T-helper 2 cell treated with Interferon-gamma antibody and Interleukin-4, amounts not matched to agents 100 ng/mL and 5 ng/mL, for 36 hours (primary cell): ENCODE measurements around the gene TNFRSF4. TPM values are rescaled to one million over a fixed set of nuclear protein-coding genes. Genes with fewer than 3 reads are reported as not detected.

Experiments
- intact Hi-C: fragments of 100-400 bp; cut with micrococcal nuclease; formaldehyde crosslinking; loops from one replicate; pipeline ENCODE4 v1.15.1; 2023
- total RNA-seq: library from RNA; stranded (reverse); gene quantifications from 2 replicates; pipeline ENCODE4 v1.2.3, GENCODE V29; 2022

The TNFRSF4 gene
- total RNA-seq, 1 donor from 2014 or later: 47.8 TPM

- intact Hi-C loops: no loop called here
These were observed 32.0 kb upstream of the TNFRSF4 start for GRCh38 chr1:1245817-1246576.

DNA sequence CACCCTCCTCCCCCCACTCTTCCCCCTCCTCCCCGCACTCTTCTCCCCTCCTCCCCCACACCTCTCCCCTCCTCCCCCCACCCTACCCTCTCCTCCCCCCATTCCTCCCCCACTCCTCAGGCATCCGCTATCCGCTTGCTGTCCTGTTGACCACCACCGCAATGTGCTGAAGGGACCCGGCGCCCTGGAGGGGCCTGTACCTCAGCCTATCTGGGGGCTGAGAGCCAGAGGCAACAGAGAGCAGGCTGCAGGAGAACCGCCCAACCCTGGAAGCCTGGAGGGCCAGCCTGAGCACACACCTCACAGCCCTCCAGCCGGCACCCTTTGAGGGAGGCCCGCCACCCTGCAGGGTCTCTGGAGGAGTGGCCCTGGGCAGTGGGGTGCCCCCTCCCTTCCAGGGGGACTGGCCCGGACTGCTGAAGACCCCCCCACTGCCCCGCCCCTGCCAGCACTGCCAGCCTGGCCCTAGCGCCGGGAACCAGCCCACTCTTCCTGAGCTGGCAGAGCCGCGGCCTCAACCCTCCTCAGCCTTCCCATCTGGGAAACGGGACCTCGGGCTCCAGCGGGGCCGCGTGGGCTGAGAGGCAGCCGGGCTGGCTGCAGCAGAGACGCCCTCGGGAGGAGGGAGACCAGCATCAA is 31.3 kb upstream of the TNFRSF4 start:
- intact Hi-C loops: no loop called here

GRCh38 chr1:1244192-1244811 is 30.3 kb upstream of the TNFRSF4 start:
- intact Hi-C loops: no loop called here

- intact Hi-C loops: no loop called here
These were observed 29.8 kb upstream of the TNFRSF4 start for GRCh38 chr1:1243807-1244191.

GRCh38 chr1:1243266-1243660 is 29.3 kb upstream of the TNFRSF4 start:
- intact Hi-C loops: no loop called here

GRCh38 chr1:1242461-1243265 is 28.7 kb upstream of the TNFRSF4 start:
- intact Hi-C loops: no loop called here

GRCh38 chr1:1241588-1242219 is 27.8 kb upstream of the TNFRSF4 start:
- intact Hi-C loops: no loop called here

DNA sequence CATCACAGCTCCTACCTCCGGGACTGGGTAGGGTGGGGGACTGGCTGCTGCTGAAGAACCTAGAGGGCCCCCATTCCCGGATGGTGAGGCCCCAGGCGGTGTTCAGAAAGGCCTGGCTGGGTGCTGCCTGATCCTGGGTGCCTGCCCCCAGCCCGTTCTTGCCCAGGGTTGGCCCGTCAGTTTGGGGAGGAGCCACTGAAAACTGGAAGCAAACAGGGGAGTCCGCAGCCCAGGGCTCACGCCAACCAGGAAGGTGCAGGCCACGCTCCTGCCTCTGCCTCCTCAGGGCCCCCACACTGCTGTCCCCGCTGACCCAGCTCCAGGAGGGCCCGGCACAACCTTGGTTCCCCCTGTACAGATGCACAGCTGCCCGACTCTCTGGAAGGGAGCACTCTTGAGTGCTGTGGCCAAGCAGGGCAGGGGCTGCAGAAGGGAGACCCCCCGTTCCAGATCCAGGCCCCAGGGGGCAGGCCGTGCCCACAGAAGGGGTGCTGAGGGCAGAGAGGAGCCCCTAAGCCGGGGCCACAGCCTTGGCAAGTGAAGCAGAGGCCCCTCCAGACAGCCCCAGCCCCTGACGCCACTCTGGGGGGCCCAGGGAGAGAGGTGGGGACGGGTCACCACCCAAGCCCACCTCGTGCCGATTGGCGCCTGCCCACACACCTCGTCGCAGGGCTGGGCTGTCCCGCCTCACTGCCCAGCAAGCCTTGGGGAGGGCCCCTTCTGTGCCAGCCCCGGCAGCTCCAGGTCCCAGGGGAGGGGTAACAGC is 27.1 kb upstream of the TNFRSF4 start:
- intact Hi-C loops: no loop called here

- intact Hi-C loops: no loop called here
These were observed 26.4 kb upstream of the TNFRSF4 start for GRCh38 chr1:1240348-1240732.

DNA sequence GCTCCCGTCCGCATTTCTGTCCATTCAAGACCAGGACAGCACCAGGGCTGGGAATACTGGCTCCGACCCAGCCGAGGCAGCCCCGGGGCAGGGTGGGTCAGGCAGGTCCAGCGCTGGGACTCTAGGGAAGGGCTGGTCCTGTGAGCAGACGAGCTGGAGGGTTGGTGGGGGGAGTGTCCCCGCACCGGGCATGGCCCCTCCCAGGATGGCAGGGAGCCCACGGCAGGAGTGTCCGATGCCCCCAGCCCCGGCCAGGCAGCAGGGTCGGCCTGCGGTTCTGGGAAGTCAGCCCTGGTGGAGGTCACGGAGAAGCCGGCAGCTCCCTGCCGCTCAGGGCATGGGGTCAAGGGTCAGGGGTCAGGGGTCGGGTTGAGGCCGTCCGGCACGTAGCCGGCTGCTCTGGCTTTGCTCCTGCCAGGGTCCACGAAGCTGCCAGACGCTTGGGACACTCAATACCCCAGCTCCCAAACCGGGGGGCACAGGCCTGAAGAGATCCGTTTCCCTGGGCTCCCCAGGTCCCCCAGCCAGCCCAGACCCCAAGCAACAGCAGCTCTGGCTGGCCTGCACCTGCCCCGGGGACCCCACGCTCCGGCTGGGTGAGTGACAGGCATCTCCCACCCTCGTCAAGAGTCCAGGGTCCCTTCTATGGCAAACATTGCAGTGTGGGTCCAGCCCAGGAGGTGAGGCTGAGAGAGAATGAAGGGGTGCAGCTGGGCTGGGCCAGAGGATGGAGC is 25.8 kb upstream of the TNFRSF4 start:
- intact Hi-C loops: no loop called here

DNA sequence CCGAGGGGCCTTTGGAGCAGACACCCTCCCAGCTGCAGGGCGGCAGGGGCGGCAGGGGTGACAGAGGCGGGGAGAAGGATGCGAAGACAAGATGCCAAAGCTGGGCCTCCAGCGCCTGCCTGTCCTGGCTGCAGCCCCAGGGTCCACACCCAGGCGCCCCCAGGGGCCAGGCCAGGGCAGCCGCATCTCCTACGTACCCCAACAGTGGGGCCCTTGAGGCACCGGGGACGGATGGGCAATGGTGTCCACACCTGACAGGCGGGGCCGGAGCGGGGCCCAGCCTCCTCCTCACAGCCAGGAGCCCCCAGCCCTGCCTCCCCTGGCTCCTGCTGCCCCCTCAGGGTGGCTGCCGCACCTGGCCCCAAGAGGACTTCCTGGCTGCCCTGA is 25.3 kb upstream of the TNFRSF4 start:
- intact Hi-C loops: no loop called here

DNA sequence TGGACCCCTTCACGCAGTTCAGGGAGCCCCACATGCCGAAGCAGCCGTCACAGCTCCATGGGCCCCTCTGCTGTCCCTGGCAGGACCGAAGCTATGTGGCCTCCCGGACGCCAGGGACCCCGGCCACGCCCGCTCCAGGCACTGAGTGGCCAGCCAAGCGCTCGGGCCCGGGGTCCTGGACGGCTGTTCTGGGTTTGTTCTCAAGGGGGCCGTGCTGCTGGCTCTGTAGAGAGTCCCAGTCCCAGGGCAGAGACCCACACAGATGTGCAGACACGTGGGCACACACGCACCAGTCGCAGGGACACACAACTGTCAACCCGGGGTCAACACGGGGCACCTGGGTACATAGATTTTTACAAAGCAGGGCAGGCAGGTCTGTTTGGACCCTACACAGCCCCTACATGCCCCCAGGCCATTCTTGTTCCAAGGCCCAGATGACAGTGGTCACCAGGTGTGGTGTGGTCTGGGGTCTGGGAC is 24.8 kb upstream of the TNFRSF4 start:
- intact Hi-C loops: no loop called here

GRCh38 chr1:1237874-1238701 is 24.1 kb upstream of the TNFRSF4 start:
- intact Hi-C loops: no loop called here

DNA sequence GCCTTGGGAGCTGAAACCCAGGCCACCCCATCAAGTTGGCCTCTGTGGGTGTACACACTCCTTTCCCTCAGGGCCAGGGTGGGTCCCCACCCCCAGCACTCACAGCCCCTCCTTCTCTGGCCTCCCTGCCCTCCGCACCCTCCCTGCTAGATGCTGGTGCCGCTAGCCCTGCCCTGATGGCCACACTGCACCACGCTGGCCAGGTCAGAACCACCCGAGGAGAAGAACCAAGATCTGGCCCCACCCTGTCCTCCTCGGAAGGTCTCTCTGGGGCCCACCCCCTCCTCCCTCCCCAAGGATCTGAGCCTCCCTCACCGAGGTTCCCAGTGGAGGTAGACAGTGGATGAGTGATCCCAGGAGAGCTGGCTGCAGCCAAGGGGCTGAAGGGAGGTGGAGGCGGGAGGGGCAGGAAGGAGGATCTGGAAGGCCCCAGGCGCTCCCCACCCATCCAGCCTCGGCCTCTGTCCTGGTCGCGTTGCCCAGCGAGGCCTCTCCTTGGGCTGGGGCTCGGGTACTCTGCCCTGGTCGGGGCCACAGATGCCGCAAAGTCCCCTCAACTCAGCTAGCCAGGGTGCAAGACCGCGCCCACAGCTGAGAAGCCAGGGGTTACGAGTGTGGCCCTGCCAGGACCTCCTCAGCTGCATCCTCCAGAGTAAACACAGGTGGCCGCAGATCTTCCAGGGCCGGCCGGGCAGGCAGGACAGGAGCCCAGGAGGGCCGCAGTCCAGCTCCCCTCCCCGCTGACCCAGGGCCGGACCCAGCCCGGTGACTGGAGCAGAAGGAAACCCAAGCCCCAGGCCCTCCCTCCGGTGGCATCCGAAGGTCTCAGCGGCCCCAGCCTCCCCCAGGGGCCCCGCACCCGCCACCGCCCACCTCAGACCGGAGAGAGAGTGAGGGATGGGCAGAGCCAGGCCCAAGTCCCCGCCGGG is 23.3 kb upstream of the TNFRSF4 start:
- intact Hi-C loops: no loop called here

DNA sequence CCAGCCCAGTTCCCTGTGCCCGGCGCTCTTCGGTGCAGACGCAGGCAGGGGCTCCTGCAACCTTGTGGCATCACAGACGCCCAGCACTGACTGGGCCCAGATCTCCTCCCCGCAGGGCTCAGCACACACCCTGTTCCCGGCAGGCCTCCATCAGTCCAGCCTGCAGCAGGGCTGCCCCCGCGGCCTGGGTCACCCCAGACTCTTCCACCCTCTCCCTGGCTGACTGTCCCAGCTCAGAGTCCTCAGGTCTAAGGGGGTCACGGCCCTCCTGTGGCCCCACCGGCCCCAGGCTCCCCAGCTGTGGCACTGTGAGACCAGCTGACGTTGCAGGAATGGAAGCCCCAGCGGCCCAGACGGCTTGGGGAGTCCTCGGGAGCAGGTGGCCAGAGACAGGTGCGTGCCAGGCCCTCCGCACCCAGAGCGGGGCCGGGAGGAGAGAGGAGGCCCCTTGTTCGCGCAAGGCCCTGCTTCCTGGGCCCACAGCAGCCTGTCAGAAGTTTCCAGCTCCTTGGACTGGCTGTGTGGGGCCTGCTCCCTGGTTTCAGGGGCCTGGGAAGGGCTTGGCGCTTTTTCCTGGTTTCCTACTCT is 22.3 kb upstream of the TNFRSF4 start:
- intact Hi-C loops: no loop called here

GRCh38 chr1:1235016-1235744 is 21.2 kb upstream of the TNFRSF4 start:
- intact Hi-C loops: no loop called here
